ENCODE results near the gene MBOAT2.
A peak's percentile ranks its signal among the peaks of the same experiment; 100 is the strongest.

The MBOAT2 gene

GRCh38 chr2:8877332-8877731 is 126.2 kb downstream of the MBOAT2 start:
- Histone ChIP-seq H3K27ac (ENCODE audit: low read depth, low read length) (no peak overlapping the region), H3K4me3 (ENCODE audit: low read length) (no peak overlapping the region), H3K4me1 (ENCODE audit: control insufficient read depth, low read length) (0 out of 2 replicates have a peak, but pooled peaks cover 7% of the 10 kb centered on the region), H4K20me1 (ENCODE audit: control insufficient read depth, insufficient read depth, low read depth, low read length) (no peaks in the 10 kb centered on the region), H3K9me2 (replicated peaks; ENCODE audit: control insufficient read depth, low read length) (no peaks in the 10 kb centered on the region), H3F3A (ENCODE audit: control insufficient read depth, insufficient read depth) (no peaks in the 10 kb centered on the region), H3K79me2 (ENCODE audit: control insufficient read depth, low read length) (no peaks in the 10 kb centered on the region), H3K36me3 (ENCODE audit: control insufficient read depth, low read length) (no peaks in the 10 kb centered on the region), H3K9me3 (ENCODE audit: control insufficient read depth, insufficient read depth, low read length) (no peaks in the 10 kb centered on the region), H3K4me2 (ENCODE audit: low read length) (no peak overlapping the region), H3K27me3 (ENCODE audit: control insufficient read depth, low read length) (no peaks in the 10 kb centered on the region)
- no peak for TF ChIP-seq EZH2phosphoT487 (IDR thresholded peaks at IDR 0.05; ENCODE audit: borderline replicate concordance, low read length)
- TF ChIP-seq CTCF (IDR thresholded peaks at IDR 0.05; ENCODE audit: low read depth, low read length, poor library complexity, severe bottlenecking), result no peak

GRCh38 chr2:8876628-8877027 is 126.9 kb downstream of the MBOAT2 start:
- Histone ChIP-seq H4K20me1 (ENCODE audit: control insufficient read depth, insufficient read depth, low read depth, low read length) (no peaks in the 10 kb centered on the region), H3F3A (ENCODE audit: control insufficient read depth, insufficient read depth) (no peaks in the 10 kb centered on the region), H3K4me2 (ENCODE audit: low read length) (no peak overlapping the region), H3K4me3 (ENCODE audit: low read length) (no peak overlapping the region), H3K27ac (ENCODE audit: low read depth, low read length) (no peak overlapping the region), H3K79me2 (ENCODE audit: control insufficient read depth, low read length) (no peaks in the 10 kb centered on the region), H3K27me3 (ENCODE audit: control insufficient read depth, low read length) (no peaks in the 10 kb centered on the region), H3K9me2 (replicated peaks; ENCODE audit: control insufficient read depth, low read length) (no peaks in the 10 kb centered on the region), H3K36me3 (ENCODE audit: control insufficient read depth, low read length) (no peaks in the 10 kb centered on the region), H3K9me3 (ENCODE audit: control insufficient read depth, insufficient read depth, low read length) (no peaks in the 10 kb centered on the region), H3K4me1 (ENCODE audit: control insufficient read depth, low read length) (0 out of 2 replicates have a peak, but pooled peaks cover 7% of the 10 kb centered on the region)
- no peak for TF ChIP-seq EZH2phosphoT487 (IDR thresholded peaks at IDR 0.05; ENCODE audit: borderline replicate concordance, low read length)
- TF ChIP-seq CTCF (IDR thresholded peaks at IDR 0.05; ENCODE audit: low read depth, low read length, poor library complexity, severe bottlenecking), result no peak

GRCh38 chr2:8872821-8873432 is 130.6 kb downstream of the MBOAT2 start:
- no peak overlapping the region for H3K27ac ChIP-seq (ENCODE audit: low read depth, low read length)
- no peaks in the 10 kb centered on the region for H3F3A ChIP-seq (ENCODE audit: control insufficient read depth, insufficient read depth)
- no peaks in the 10 kb centered on the region for H3K36me3 ChIP-seq (ENCODE audit: control insufficient read depth, low read length)
- H4K20me1 ChIP-seq (ENCODE audit: control insufficient read depth, insufficient read depth, low read depth, low read length), result no peaks in the 10 kb centered on the region
- H3K9me2 ChIP-seq (replicated peaks; ENCODE audit: control insufficient read depth, low read length), result no peaks in the 10 kb centered on the region
- no peak for TF ChIP-seq EZH2phosphoT487 (IDR thresholded peaks at IDR 0.05; ENCODE audit: borderline replicate concordance, low read length)
- peak; percentile 50 for TF ChIP-seq CTCF (IDR thresholded peaks at IDR 0.05; ENCODE audit: low read depth, low read length, poor library complexity, severe bottlenecking)
- no peak overlapping the region for H3K4me3 ChIP-seq (ENCODE audit: low read length)
- no peaks in the 10 kb centered on the region for H3K79me2 ChIP-seq (ENCODE audit: control insufficient read depth, low read length)
- no peaks in the 10 kb centered on the region for H3K27me3 ChIP-seq (ENCODE audit: control insufficient read depth, low read length)
- no peak overlapping the region for H3K4me2 ChIP-seq (ENCODE audit: low read length)
- H3K9me3 ChIP-seq (ENCODE audit: control insufficient read depth, insufficient read depth, low read length), result no peaks in the 10 kb centered on the region
- 0 out of 2 replicates have a peak, but pooled peaks cover 7% of the 10 kb centered on the region for H3K4me1 ChIP-seq (ENCODE audit: control insufficient read depth, low read length)
